RWPE1 (cell line): ENCODE data around the gene CDYL.

Experiments used
- CTCF ChIA-PET: fragments of 350-600 bp; sonication (Branson Sonifier 250); formaldehyde crosslinking; extraction: SDS; loops from one replicate; lab custom pipeline; 2021; lab: Yijun Ruan, JAX
- POLR2A ChIA-PET: fragments of 400-600 bp; formaldehyde crosslinking; extraction: SDS; loops from one replicate; lab custom pipeline; 2020; ENCODE audit warnings: antibody characterized with exemption; ENCODE audit not compliant: low non-redundant PET; lab: Yijun Ruan, JAX
- DNase-seq: peaks from one replicate; pipeline ENCODE4 v3.0.0; 2012; ENCODE audit warnings: low spot score
- H3K27ac ChIP-seq: fragments of 450-650 bp; 2 replicates; pipeline ENCODE4 v1.5.1; 2017
- TF ChIP-seq, protein P1 (sequence below): fragments of 450-650 bp; conservative IDR thresholded peaks from 2 replicates; pipeline ENCODE4 v1.5.1; 2017; ENCODE audit warnings: low read depth, mild to moderate bottlenecking

CDYL gene

DNA sequence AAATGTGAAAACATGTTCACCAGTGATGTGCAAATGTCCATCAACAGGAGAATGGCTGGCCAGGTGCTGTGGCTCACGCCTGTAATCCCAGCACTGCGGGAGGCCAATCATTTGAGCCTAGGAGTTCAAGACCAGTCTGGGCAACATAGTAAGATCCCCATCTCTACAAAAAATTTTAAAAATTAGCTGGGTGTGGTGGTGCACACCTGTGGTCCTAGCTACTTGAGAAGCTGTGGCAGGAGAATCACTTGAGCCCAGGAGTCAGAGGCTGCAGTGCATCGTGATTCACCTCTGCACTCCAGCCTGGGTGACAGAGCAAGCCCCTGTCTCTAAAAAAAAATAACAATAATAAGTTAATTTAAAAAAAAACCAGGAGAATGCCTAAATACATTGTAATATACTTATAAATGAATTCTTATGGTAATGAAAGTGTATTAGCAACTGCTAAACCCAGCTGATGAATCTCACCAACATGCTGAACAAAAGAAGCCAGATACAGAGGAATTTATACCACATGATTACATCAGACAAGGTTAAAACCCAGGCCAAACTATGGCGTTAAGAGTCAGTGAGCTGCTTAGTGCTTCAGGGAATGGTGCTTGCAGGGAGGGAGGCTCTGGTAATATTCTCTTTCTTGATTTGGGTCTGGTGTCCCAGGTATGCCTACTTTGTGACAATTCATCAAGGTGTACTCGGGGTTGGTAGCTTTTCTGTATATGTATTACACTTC, 191.3 kb downstream of the CDYL start:
- H3K27ac ChIP-seq: no peak overlapping the region
- POLR2A ChIA-PET: no interaction called here
- DNase-seq: no peak
- TF ChIP-seq, protein P1, sequence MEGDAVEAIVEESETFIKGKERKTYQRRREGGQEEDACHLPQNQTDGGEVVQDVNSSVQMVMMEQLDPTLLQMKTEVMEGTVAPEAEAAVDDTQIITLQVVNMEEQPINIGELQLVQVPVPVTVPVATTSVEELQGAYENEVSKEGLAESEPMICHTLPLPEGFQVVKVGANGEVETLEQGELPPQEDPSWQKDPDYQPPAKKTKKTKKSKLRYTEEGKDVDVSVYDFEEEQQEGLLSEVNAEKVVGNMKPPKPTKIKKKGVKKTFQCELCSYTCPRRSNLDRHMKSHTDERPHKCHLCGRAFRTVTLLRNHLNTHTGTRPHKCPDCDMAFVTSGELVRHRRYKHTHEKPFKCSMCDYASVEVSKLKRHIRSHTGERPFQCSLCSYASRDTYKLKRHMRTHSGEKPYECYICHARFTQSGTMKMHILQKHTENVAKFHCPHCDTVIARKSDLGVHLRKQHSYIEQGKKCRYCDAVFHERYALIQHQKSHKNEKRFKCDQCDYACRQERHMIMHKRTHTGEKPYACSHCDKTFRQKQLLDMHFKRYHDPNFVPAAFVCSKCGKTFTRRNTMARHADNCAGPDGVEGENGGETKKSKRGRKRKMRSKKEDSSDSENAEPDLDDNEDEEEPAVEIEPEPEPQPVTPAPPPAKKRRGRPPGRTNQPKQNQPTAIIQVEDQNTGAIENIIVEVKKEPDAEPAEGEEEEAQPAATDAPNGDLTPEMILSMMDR: no peak
- CTCF ChIA-PET: interaction anchor here (0.6 to 0.7 kb wide), 3 partner anchors 37 to 977 kb away, joined by 3 to 6 read pairs (median 3); no protein-coding TSS in a partner anchor

DNA sequence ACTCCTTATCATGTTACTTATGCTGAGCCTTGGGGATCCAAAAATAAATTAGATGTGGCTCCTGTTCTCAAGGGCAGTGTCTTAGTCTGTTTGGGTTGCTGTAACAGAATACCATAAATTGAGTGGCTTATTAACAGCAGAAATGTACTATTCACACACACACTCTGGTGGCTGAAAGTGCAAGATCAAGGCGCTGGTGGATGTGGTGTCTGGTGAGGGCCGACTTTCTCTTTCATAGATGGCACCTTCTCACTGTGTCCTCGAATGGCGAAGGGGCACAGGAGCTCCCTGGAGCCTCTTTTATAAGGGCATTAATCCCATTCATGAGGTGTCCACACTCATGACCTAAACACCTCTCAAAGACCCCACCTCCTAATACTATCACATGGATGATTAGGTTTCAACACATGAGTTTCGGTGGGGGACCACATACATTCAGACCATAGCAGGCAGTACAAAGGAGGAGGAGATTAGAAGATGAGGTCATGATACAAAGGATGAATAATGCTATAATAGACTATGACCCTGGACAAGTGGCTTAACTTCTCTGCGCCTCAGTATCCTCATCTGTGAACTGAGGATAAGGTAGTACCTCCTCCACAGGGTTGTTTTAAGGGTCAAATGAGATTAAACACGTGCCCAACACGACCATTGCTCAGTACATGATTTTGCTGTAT, 193.5 kb downstream of the CDYL start:
- TF ChIP-seq, protein P1: no peak
- CTCF ChIA-PET: no interaction called here
- POLR2A ChIA-PET: no interaction called here
- H3K27ac ChIP-seq: no peak overlapping the region
- no peak for DNase-seq

DNA sequence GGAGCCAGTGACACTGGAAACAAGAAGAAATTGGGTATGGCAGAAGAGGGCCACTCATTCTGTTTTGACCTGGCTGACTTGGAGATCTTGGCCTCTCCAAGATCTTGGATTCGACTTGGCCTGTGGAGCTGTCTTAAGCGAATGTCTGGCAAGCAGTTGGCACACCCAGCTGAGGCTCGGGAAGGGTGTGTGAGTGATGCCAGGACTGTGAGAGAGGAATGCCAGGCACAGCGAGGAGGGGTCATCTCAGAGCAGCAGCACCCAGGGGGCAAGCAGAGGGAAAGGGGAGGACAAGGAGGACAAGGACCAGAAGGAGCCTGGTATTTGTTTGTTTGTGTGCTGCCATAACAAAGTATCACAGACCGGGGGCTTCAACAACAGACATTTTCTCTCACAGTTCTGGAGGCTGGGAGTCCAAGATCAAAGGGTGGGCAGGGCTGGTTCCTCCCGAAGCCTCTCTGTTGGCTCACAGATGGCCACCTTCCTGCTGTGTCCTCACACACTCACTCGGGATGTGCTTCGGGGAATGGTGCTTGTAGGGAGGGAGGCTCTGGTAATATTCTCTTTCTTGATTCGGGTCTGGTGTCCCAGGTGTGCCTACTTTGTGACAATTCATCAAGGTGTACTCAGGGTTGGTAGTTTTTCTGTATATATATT, 194.7 kb downstream of the CDYL start:
- POLR2A ChIA-PET: no interaction called here
- CTCF ChIA-PET: no interaction called here
- no peak overlapping the region for H3K27ac ChIP-seq
- TF ChIP-seq, protein P1: no peak
- no peak for DNase-seq

DNA sequence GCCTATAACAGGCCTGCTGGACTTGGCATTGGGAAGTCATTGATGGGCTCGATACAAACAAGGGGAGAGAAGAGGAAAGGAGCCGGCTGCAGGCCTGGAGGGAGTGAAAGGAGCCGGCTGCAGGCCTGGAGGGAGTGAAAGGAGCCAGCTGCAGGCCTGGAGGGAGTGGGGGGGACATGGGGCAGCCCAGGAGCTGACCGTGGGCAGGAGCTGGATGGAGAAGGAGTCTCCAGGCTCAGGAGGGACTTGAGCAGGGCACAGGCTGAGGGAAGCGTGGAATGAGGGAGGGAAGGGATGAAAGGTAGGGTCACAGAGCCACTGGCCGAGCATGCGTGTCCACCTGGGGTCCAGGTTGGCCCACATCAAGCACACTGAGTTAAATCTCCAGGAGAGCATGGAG, 195.6 kb downstream of the CDYL start:
- no peak overlapping the region for H3K27ac ChIP-seq
- DNase-seq: no peak
- POLR2A ChIA-PET: no interaction called here
- TF ChIP-seq, protein P1: no peak
- CTCF ChIA-PET: interaction anchor here (0.7 kb wide), 1 partner anchor 14 kb away, joined by 3 read pairs; no protein-coding TSS in a partner anchor

DNA sequence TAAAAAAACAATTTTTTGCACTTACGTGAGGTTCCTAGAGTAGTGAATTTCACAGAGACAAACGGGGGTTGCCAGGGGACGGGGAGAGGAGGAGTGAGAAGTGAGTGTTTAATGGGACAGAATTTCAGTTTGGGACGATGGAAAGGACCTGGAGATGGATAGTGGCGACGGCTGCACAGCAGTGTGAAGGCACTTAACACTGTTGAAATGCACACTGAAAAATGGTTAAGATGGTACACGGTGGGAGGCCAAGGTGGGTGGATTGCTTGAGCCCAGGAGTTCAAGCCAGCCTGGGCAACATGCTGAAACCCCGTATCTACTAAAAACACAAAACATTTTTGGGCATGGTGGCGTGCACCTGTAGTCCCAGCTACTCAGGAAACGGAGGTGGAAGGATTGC, 196.2 kb downstream of the CDYL start:
- TF ChIP-seq, protein P1: no peak
- no peak for DNase-seq
- H3K27ac ChIP-seq: no peak overlapping the region
- POLR2A ChIA-PET: no interaction called here
- CTCF ChIA-PET: interaction anchor here (1.1 kb wide), 1 partner anchor 406 kb away, joined by 3 read pairs; no protein-coding TSS in a partner anchor

DNA sequence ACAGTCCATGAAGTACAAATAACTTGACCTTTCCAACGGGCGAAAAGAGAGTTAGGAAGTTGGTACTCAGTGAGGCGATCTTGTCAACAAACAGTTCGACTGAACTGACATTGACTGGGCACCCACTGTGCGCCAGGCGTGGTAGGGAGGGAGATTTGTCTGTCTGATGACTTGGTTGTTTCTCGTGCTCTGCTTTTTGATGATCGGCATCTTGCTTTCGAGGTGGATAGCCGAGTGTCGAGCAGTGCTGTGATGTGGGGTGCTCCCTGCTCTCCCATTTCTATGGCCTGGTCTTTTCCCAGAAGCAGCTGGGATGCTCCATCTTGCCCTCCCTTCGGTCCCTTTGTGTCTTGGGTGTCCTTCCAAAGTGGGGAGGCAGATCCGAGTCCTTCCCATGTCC, 197.2 kb downstream of the CDYL start:
- ChIA-PET POLR2A (no interaction called here), CTCF (interaction anchor here (1.1 kb wide), 1 partner anchor 405 kb away, joined by 3 read pairs; no protein-coding TSS in a partner anchor)
- DNase-seq: no peak
- H3K27ac ChIP-seq: no peak overlapping the region
- TF ChIP-seq, protein P1: no peak
